ENCODE measurements around the gene RNH1.
"Not testable (repeated sequence)": the region's sequence is repeated elsewhere in the genome, so short reads cannot be mapped to it uniquely, and the experiment has no call there.

The RNH1 gene

GRCh38 chr11:476416-476815, 30.6 kb downstream of the RNH1 start:
- peak in 1 of 14 donors; percentile 11 for DNase-seq

- DNase-seq, result no peak
Measured at GRCh38 chr11:475941-476340, 31.1 kb downstream of the RNH1 start.

- no peak for DNase-seq
Measured at GRCh38 chr11:474914-475506, 32.0 kb downstream of the RNH1 start.

- DNase-seq, result no peak
Measured at GRCh38 chr11:473962-474785, 32.9 kb downstream of the RNH1 start.

- DNase-seq, result no peak
Measured at GRCh38 chr11:473415-473814, 33.6 kb downstream of the RNH1 start.

GRCh38 chr11:472816-473215, 34.2 kb downstream of the RNH1 start:
- no peak for DNase-seq

GRCh38 chr11:472272-472671, 34.8 kb downstream of the RNH1 start:
- no peak for DNase-seq

DNA sequence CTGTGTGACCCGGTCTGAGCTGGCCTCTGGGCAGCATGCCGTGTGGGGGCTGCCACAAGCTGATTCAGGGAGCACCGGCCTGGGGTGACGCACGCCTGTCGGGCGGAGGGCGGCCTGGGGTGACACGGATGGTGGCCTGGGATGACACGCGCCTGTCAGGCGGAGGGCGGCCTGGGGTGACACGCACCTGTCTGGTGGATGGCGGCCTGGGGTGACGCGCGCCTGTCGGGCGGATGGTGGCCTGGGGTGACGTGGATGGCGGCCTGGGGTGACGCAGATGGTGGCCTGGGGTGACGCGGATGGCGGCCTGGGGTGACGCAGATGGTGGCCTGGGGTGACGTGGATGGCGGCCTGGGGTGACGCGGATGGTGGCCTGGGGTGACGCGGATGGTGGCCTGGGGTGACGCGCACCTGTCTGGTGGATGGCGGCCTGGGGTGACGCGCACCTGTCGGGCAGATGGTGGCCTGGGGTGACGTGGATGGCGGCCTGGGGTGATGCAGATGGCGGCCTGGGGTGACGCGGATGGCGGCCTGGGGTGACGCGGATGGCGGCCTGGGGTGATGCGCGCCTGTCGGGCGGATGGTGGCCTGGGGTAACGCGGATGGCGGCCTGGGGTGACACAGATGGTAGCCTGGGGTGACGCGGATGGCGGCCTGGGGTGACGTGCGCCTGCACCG, 35.4 kb downstream of the RNH1 start:
- no peak for DNase-seq

GRCh38 chr11:469684-470560, 37.1 kb downstream of the RNH1 start:
- DNase-seq, result peak in 11 of 14 donors; percentile 19 to 74 (median 61)

DNA sequence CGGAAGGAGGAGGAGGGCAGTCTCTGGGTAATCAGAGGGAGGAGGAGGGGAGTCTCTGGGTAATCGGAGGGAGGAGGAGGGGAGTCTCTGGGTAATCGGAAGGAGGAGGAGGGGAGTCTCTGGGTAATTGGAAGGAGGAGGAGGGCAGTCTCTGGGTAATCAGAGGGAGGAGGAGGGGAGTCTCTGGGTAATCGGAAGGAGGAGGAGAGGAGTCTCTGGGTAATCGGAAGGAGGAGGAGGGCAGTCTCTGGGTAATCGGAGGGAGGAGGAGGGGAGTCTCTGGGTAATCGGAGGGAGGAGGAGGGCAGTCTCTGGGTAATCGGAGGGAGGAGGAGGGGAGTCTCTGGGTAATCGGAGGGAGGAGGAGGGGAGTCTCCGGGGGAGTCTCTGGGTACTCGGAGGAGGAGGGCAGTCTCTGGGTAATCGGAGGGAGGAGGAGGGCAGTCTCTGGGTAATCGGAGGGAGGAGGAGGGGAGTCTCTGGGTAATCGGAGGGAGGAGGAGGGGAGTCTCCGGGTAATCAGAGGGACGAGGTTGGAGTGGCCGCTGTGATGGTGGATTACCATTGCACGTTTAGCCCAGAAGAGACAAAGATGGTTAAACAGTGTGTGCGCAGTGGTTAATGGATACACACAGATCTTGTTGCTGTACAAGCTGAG, 37.9 kb downstream of the RNH1 start:
- not testable (repeated sequence) for DNase-seq

GRCh38 chr11:468493-468892, 38.5 kb downstream of the RNH1 start:
- DNase-seq, result no peak

GRCh38 chr11:468036-468435, 39.0 kb downstream of the RNH1 start:
- DNase-seq, result no peak

- no peak for DNase-seq
Measured at GRCh38 chr11:465896-466530, 41.0 kb downstream of the RNH1 start.

GRCh38 chr11:464316-464715, 42.7 kb downstream of the RNH1 start:
- no peak for DNase-seq

DNA sequence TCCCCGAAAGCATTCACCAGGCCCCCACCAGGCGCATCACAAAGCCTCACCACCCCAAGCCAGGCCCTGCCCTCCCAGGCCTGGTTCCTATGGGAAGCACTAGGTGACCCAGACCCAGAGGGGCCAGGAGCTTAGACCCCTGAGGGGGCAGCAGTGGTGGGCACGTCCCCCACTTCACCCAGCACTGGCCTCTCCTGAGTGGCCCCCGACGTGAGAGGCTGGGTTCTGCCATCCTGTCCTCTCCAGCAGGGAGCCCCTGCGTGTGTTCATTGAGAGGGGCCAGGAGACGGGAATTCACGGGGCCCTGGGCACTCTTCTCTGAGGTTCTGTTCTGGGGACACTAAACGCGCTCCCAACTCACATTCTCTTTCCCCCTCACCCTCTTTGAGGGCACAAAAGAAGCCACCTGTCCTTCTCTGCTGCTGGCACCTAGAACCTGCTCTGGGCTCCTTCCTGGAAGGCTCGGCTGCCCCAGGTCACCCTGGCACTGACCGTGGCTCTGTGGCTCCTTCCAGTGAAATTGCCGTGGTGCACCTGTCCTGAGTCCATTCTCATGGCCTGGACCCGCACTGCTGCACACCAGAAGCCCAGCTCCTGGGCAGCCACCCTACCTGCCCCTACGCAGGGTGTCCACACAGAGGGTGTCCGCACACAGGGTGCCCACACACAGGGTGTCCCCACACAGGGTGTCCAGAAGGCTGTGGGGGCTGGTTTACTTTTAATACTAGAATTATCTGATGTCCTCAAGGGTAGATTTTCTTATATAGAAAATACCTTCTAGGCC, 44.7 kb downstream of the RNH1 start:
- no peak for DNase-seq

DNA sequence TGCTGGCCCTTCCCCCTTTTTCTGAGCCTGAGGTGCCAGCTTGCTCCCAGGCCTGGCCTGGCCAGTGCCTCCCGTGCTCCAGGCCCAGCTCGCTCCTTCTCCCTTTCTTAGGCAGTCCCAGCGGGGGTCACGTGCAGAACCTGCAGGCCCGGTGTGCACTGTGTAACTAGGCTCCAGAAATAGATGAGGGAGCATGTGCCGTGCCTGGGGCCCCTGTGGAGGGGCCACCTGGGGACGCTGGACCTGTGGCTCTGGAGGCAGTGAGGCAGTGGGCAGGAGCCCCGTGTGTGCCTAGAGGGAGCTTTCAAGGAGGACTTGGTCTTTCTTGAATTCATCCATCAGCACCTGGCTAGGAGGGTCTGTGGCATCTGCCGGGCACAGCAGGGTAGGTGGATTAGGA, 45.4 kb downstream of the RNH1 start:
- no peak for DNase-seq

- no peak for DNase-seq
Measured at GRCh38 chr11:460331-461199, 46.5 kb downstream of the RNH1 start.

DNA sequence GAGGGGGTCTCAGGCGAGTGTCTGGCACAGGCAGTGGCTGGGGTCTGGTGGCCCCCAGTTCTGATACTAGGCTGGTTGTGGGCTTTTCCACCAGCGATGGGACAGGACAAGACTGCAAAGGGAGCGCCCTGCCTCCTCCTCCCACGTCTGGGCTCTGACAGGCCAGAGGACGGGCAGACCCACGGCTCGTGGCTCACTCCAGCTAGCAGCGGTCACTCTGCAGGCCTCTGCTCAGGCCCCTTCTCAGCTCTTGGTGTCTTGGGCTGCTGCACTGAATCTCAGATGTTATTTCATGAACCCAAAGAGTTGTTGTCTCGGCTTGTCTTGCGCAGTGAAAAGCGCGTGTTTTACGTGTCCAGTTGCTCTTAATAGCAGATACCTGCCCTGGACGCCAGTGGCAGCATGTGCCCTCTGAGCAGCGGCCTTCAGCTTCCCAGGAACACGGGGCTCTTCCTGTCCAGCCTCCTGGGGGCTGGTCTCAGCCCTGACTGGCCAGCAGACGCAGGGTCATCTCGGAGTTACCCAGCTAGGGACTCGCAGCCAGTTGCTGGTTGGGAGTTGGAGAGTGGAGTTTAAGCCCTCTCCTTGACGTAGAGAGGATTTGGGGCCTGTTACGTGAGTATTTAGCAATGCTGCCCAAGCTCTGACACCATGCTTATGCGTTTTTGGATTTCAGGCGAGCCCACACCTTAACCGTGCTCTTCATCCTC, 47.4 kb downstream of the RNH1 start:
- DNase-seq, result no peak
